GM18519 (cell line): ENCODE measurements around the gene IGDCC3.

Experiments
- ATAC-seq: cut with Tn5 transposase; IDR thresholded peaks from one replicate; pipeline ENCODE4 v1.9.1; 2021; ENCODE audit warnings: mild to moderate bottlenecking, moderate library complexity; ENCODE audit not compliant: unreplicated experiment, low FRiP score

IGDCC3 gene

DNA sequence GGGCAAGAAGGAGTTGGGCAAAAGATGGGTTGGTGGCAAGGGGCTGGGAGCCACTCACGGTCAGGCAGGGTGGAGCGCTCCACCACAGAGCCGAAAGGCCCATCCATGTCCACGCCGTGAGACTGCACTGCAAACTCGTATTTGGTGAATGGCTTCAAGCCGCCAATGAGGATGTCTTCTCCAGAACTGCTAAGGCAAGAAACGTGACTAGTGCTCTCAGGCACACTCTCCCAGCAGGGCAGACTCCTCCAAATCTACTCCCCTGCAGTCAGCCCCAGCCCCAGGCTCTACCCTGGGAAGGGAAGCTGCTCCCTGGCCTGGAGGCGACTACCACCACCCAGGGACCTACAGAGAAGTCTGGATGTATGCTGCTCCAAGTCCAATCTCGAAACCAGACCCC is 11.4 kb upstream of the IGDCC3 start:
- no peak for ATAC-seq

DNA sequence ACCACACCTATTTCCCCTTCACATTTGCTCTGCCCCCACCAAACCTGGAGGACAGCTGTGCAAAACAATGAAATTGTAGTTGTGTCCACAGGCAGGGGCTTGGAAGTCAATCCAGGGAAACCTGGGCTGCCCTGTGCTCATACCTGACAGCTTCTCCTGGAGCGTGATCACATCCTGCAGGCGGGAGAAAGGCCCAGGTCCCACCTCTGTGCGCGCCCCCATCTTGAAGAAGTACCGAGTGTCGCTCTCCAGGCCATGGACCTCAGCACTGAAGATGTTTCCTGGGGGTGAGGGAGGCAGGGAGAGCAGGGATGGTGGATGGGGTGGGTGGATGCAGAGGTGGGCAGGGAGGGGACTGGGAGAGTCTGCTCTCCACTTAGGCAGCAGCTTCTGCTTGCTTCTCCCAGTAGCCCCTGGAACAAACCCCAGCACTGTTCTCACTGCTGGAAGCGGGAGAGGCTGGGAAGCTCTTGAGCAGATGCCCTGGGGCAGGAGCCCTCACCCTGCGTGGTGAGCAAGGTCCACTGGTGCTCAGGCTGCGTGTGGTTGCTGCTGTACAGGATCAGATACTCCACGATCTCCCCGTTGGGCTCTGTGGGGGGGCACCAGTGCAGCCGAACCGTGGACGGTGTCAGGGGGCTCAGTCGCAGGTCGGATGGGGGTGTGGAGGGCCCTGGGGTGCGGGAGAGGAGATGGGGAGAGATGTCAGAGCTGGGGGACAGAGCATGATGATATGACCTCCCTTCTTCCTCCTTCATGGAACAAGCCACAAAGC is 10.7 kb upstream of the IGDCC3 start:
- no peak for ATAC-seq

DNA sequence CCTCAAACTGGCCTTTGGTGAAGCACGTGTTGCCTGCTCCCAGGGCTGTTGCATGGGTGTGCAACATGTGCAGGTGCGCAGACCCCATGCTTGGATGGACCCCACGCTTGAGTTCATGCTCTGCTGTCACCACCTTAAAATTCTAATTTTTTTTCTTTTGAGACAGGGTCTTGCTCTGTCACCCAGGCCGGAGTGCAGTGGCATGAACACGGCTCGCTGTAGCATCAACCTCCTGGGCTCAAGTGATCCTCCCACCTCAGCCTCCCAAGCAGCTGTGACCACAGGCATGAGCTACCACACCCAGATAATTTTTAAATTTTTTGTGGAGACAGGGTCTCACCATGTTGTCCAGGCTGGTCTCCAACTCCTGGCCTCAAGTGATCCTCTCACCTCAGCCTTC is 9.1 kb upstream of the IGDCC3 start:
- ATAC-seq = no peak

- no peak for ATAC-seq
These were observed 8.6 kb upstream of the IGDCC3 start for GRCh38 chr15:65386376-65386775.

GRCh38 chr15:65385870-65386258 is 8.1 kb upstream of the IGDCC3 start:
- ATAC-seq = no peak

GRCh38 chr15:65384895-65385869 is 7.4 kb upstream of the IGDCC3 start:
- no peak for ATAC-seq

DNA sequence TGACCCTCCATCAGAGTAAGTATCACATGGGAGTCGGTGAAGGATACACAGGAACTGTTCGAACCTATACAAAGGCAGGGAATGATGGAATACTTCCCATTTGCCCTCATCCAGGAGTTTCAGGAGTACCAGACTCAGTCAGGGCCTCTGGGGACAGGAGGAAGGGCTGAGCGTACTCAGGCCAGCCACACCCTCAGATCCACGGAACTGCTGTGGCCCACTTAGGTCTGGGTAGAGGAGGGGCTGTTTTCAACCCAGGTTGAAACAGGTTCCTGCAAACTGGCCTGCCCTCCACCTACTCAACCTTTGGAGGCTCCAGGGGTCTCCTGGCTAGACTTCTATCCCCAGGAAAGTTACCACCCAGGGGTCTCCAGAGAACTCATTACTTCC is 6.7 kb upstream of the IGDCC3 start:
- no peak for ATAC-seq

GRCh38 chr15:65383991-65384390 is 6.2 kb upstream of the IGDCC3 start:
- no peak for ATAC-seq

- no peak for ATAC-seq
These were observed 5.7 kb upstream of the IGDCC3 start for GRCh38 chr15:65383456-65383855.

- ATAC-seq = no peak
These were observed 5.1 kb upstream of the IGDCC3 start for GRCh38 chr15:65382921-65383320.

DNA sequence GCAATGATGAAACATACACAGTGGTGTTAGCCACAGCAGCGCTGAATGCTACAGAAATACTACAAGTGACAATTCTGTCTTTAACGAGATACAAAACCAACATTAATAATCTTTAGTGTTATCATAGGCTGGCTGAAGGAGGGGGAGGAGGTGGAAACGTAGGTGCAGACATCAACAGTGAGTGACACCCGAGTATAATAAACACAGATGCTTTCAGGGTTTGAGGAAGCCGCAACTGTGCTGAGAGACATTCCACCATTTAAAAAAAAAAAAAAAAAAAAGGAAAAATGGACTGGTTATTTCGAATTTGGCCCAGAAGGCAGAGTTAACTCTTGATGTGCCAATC is 4.3 kb upstream of the IGDCC3 start:
- ATAC-seq = no peak

DNA sequence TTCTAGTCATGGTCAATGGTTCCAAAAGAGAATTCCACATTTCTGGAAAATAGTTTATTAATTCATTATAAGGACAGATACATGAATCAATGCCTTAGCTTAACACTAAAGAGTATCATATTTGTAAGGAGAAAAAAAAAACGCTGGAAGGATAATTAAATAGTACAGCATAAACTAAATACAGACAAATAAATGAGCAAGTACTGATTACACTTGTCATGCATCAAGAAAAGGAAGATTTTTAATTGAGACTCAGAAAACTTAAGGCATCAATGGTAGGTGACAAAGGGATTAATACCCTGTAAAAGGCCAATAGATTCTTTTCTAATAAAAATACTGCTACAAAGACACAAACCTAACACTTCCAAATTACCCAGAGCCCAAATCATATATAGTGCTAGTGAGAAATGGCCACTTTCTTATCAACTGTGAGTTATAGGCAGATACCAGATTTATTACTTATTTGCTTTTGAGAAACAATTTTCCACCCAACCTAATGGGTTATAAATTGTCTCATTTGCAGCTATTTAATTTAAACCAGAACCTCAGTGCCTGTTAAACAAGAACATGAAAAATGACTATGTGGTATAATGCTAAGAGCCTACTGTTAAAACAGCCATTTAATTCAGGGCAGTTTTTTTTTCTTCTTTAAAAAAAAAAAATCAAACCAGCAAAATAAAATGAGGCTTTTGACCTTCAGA is 3.8 kb upstream of the IGDCC3 start:
- ATAC-seq = no peak

DNA sequence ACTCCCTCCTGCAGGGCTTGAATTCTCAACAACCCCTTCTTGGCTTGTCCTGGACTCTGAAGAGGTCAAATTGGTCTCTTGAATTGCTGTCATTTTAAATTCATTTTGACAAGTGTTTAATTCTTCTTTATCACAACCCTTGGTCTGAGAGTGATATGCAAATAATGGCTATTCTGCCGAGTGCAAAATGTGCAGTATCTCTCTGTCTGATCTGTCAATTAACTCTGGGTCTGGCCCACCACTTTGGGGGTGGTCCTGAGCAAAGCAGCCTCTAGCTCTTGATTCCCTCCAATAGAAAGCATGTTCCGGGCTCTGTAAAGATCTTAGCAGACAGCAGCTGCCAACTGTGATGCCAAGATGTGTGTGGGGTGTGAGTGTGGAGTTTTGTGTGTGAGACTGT is 2.2 kb upstream of the IGDCC3 start:
- no peak for ATAC-seq

- no peak for ATAC-seq
These were observed 462 bp downstream of the IGDCC3 start for GRCh38 chr15:65377105-65377975.

GRCh38 chr15:65376767-65377104 is 1.1 kb downstream of the IGDCC3 start:
- no peak for ATAC-seq

- ATAC-seq = no peak
These were observed 1.8 kb downstream of the IGDCC3 start for GRCh38 chr15:65375871-65376607.

GRCh38 chr15:65374821-65375401 is 2.9 kb downstream of the IGDCC3 start:
- ATAC-seq = no peak

DNA sequence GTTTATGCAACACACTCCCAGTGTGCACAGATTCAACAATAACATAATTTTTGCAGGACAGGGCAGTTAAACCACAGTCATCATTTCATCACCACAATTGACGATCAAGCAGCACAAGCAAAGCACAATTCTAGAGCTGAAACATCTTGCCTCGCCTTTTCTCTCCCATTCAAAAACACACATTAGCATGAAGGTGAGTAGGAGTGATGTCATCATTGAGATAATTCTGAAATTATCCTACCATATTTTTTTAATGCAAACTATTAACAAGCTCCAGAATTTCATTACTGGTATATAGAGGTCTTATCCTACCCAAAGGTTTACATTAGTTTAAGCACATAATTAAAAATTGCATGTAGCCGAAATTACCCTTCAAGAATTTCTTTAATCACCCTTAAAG is 3.5 kb downstream of the IGDCC3 start:
- ATAC-seq = no peak

GRCh38 chr15:65373163-65373651 is 4.6 kb downstream of the IGDCC3 start:
- no peak for ATAC-seq
